SU-DHL-6 (cell line): ENCODE data around the gene SIK2.

Source experiments
- EZH2phosphoT487 ChIP-seq: fragments of 200-600 bp; sonication (generic), shearing (Covaris generic); conservative IDR thresholded peaks from 2 replicates; pipeline ENCODE4 v1.6.1; 2018; ENCODE audit warnings: mild to moderate bottlenecking, antibody characterized with exemption, low read length, moderate library complexity, mixed read lengths
- TF ChIP-seq, protein P1 (sequence below): fragments of 200-600 bp; sonication (generic); IDR thresholded peaks from one replicate; pipeline ENCODE4 v1.5.1; 2017; ENCODE audit warnings: antibody characterized with exemption, mild to moderate bottlenecking, low read length, moderate library complexity; ENCODE audit not compliant: insufficient read depth, poor library complexity, severe bottlenecking

DNA sequence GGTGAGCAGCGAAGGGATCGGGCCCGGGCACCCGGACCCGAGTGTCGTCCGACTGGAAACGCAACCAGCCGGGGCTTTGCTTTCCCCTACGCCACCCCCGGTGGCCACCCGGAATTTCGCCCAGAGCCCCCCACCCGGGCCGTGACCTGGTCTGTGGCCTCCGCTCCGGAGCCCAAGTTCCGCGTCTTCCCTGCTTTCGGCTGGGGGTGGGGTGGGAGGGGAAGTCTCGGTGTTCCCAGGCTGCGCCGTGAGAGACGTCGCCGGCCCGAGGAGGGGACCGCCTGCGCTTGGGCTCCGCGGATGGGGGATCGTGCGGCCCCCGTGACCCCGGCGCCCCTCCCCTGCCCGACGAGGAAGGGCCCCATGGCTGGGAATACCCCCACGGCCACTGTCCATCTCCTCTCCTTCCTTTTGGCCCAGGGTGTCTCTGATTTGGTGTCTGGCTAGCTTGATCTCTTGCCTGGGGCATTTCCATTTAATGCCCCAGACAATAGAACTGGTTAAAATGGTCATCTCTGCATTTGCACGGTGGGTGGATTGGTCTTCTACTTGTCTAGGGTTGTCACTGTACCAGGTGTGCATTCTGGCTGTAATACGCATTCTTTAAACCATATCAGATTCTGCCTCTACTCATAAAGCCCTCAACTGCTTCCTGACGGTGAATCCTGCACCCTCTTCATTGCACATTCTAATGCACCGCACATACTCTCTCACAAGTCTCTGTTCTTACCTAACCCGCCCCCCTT lies 789 bp downstream of the SIK2 start:
- TF ChIP-seq, protein P1, sequence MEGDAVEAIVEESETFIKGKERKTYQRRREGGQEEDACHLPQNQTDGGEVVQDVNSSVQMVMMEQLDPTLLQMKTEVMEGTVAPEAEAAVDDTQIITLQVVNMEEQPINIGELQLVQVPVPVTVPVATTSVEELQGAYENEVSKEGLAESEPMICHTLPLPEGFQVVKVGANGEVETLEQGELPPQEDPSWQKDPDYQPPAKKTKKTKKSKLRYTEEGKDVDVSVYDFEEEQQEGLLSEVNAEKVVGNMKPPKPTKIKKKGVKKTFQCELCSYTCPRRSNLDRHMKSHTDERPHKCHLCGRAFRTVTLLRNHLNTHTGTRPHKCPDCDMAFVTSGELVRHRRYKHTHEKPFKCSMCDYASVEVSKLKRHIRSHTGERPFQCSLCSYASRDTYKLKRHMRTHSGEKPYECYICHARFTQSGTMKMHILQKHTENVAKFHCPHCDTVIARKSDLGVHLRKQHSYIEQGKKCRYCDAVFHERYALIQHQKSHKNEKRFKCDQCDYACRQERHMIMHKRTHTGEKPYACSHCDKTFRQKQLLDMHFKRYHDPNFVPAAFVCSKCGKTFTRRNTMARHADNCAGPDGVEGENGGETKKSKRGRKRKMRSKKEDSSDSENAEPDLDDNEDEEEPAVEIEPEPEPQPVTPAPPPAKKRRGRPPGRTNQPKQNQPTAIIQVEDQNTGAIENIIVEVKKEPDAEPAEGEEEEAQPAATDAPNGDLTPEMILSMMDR: no peak
- TF ChIP-seq EZH2phosphoT487: no peak
